Stimulated activated CD8-positive, alpha-beta memory T cell treated with anti-CD3 and anti-CD28 coated beads, Interleukin-15, amount 100 ng/mL, for 48 hours (primary cell): ENCODE measurements around the gene TMX4.
"Not testable (repeated sequence)": the region's sequence is repeated elsewhere in the genome, so short reads cannot be mapped to it uniquely, and the experiment has no call there.

ENCODE experiments used
- DNase-seq, 2 donors: peaks; one replicate each; pipeline ENCODE4 v3.0.0-alpha.2; 2020; ENCODE audit warnings: low read depth in 2 of 2

Gene TMX4, protein sequence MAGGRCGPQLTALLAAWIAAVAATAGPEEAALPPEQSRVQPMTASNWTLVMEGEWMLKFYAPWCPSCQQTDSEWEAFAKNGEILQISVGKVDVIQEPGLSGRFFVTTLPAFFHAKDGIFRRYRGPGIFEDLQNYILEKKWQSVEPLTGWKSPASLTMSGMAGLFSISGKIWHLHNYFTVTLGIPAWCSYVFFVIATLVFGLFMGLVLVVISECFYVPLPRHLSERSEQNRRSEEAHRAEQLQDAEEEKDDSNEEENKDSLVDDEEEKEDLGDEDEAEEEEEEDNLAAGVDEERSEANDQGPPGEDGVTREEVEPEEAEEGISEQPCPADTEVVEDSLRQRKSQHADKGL

DNA sequence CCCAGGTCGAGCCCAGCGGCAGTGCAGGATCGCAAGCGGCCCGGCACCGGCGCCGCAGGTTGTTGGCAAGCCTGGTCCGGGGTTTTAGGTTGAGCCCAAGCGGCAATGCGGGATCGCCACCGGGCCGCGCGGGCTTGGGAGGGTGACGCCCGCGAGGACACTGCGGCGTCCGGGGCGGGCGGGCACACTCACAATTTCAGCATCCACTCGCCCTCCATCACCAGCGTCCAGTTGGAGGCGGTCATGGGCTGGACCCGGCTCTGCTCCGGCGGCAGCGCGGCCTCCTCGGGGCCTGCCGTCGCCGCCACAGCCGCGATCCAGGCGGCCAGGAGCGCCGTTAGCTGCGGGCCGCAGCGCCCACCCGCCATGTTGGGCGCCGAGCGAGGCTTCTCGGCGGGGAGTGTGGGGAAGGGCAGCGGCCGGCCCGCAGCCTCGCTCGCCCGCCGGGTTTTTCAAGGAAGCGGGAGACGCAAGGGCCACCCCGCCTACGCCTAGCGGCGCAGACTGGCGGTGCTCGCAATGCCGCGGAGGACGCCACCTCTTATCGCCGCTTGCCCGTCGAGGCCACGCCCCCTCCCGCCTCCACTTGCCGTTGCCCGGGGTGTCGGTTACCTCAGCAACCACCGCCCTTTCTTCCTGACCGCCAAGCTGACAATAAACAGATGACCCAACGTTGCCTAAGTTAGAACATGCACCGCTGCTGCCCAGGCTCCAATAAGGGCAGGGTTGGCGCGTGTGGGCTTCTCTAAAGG is at the start of gene TMX4:
Gene TMX4 (minus strand): TSS at position 516 of the 752 bp plus-strand sequence. CDS start 148 bp downstream, at position 368.
- peak; percentile 91 to 92 for DNase-seq

DNA sequence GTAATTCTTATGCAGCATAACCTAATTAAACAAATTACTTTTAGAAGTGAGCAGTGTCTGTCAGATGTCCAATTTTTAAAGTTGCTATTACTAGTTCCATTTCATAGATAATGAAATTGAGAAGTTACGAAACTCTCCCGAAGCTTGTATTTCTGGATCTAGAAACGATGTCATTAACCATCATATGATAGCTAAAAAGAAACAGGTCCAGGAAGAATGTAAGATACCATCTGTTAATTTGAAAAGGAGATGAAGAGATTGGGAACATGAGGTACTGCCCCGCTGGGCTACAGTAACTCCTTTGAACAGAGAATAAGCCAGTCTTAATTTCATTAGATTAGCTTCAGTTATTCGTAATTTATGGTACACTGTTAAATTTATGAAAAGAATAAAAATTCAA is 47.5 kb upstream of the TMX4 start:
- DNase-seq = no peak

DNA sequence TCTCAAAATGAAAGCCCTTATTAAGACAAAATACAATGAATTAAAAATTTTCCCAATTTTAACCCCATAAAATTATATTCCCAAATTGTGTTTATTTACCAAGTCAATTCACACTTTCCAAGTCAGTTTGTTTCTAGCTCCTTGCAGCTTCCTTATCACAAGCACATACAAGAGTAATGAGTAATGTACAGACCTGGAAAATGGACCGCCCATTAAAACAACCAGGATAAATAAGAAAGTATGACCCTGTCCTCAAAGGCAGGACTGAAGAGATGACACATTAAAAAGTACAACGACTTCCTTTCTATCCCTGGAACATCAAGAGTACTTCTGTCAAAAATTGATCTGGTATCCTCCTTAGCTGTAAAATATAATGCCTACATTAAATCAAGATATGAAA is 47.1 kb upstream of the TMX4 start:
- no peak for DNase-seq

DNA sequence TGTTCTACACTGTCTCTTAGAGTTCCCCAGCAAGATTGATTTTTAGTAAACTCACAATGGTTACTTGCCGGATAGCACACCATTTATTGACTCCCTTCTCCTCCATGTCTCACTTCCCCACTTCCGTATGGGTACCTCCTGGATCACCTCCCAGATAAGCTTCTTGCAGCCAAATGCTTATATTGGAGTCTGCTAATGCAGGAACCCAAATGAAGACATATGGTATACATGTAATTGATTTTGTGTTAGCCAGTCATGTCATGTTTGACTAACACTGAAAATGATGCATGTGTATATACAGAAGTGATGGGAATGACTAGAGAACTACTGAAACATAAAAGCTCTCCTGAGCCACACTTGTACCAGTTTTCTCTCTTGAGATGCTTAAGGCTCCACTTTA is 46.1 kb upstream of the TMX4 start:
- no peak for DNase-seq

DNA sequence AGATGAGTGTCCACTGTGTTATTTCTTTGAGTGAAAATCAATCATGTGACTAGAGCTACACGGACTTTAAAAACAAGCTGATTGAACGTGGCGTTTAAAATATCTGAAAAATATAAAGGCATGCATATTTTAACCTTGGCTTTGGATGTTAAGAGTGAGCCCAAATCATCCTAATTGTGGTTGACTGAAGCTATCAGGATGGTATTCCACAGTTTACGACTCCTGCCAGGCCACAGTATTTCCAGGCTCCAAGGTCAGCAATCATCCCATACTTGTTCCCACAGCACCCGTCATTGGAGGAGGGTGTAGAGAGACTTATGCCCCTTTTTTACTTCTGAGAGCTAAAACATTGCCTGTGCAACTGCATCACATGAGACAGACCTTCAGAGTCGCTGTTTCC is 43.2 kb upstream of the TMX4 start:
- no peak for DNase-seq

DNA sequence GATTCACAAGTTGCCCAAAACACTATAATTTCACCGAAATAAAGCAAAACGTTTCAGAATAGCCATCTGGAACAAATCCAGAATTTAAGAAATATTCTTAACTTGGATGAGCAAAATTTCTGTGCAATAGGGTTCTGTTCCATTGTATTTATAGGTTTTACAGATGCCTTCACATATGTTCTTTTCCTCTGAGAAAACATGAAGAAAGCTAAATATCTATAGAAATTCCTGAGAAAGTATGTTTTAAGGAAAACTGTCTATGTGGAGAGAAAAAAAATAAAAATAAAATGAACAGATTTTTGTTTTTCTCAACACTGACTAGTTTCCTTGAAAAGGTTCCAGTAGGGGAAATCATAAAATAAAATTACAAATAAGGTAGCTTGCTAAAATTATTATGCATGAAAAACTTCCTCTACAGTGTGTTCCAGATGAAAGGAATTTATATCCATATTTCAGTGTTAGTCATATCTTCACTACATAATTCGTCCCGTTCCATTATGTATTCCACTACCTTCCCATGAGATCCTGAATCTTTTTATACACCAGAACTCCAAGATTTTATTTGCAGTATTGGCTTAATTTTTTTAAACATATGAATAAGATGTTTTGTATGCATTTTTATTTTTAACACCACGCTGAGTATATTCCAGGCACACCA is 42.4 kb upstream of the TMX4 start:
- DNase-seq = no peak

DNA sequence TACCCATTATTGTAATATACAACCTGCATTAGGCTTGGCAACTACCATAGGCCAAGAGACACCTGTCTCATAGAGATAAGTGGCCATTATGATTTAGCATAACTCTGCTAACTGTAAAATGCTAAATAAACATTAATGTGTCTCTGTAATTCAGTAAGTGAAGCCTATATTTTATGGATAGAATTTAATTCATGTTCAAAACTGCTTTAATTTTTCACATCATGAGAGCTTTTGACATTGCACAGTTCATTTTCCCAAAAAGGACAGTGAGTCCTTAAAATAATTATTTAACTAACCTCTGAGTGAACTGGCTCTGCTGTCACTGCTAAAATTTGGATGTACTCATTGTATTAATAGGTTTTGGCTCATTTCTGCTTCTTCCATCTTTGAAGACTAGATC is 41.4 kb upstream of the TMX4 start:
- no peak for DNase-seq

DNA sequence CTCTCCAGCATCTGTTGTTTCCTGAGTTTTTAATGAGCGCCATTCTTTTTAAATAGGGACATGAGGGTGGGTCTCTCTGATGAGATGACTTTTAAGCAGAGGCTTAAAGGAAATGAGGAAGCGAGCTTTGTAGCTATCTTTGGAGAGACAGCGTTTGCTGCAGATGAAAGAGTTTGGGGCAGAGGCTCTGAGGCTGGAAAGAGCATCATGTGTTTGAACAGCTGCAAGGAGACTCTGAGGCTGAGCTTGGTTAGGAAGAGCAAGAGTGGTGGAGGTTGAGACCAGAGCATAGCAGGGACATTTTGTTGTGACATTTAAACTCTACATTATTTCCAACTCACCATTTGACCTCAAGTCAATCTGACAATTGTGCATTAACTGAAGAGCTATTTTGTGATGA is 38.3 kb upstream of the TMX4 start:
- no peak for DNase-seq

DNA sequence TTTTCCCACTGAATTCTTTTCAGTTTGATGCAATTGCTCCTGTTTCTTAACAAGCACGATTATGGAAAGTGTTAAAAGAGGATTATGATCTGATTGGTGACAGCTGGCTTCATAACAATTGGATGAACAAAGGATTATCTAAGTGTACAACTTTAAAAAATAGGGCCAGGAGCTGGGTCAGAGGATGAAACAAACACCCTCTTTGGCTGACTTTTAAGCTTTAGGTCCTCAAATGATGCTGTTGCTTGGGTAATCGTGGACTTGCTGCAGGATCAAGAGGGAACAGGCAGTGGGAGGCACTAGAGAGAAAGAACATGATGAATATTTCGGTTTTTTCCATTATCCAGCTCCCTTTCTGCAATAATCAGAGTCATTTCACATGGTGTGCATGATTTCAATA is 35.5 kb upstream of the TMX4 start:
- DNase-seq = no peak

DNA sequence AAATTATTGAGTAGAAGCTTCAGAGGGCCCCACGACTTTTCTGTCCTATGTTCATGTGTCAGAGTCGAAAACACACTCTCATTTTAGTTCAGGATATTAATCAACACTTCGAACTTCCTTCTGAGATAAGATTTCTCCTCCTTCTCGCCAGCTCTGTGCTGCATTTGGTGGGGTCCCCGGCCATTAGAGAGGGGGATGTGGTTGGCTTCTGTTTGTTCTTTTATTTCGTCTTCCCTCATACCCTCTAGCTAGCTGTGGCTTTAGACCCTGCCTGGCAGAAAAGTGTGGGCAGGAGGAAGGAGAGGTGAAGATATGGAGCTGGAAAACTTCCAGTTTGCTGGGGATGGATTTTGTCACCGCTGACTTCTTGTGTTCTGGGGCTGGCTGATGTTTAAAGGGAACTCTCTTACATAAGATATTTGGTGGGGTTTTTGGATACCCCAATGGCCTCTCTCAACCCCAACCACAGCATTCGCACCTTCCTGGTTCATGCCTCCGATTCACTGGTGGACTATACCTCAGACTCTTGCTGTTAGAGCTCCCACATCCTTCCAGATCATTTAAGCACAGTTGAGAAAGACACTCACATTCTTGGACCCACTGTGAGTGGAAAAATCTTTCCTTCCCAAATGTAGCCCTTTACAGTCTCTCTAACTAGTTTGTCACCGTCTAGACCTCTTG is 30.7 kb upstream of the TMX4 start:
- DNase-seq = no peak

DNA sequence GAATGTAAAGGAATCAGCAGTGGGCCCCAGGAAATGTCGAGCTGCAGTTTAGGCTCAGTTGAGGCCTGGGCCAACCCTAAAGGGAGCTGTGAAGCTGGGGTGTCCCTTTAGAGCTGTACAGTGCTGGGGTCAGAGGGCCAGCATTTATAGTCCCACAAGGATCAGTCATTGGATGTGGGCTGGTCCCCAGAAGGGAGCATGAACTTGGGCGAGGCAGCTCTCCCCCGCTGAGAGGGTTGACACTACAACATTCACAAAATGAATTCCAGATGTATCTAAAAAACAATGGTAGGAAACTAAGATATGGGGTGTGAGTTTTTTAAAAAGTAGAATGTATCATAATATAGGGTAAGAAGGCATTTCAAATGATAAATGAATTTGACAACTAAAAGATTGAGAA is 29.7 kb upstream of the TMX4 start:
- DNase-seq = no peak

DNA sequence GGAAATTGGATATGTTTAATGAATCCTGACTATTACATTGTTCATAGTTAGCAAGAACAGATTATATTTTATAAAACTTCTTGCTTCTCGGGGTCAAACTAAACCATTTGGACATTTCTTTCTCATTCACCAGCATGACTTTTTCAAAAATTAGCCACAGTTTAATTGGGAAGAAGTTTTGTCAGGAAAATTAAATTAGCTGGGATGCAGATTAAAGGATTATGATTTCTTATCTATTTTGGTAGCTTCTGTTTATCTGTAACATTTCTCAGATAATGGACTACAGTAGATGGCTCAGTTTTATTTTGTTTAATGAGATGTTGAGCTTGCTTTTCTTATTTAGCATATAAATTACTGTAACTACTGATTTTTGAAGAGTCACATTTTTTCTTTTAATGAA is 26.4 kb upstream of the TMX4 start:
- no peak for DNase-seq

DNA sequence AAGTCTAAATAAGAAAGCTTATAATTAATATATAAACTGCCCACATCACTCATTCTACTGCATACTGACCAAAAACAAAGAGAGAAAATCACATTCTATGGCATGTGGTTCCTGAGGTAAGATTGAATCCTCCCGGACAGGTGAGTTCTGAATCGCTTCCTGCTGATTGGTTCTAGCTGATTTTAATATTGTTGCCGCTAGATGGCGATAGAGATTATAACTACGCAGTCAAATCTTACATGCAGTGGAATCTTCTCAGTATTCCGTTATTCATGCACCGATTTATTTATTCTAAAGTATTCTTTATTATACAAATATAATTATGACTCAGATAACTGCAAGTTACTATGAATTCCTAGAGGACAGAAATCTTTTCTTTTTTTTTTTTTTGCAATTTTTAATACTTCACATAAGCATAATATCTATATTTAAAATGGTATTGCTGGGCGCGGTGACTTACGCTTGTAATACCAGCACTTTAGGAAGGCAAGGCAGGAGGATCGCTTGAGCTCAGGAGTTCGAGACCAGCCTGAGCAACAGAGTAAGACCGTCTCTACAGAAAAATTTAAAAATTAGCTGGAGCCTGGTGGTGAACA is 24.2 kb upstream of the TMX4 start:
- no peak for DNase-seq

DNA sequence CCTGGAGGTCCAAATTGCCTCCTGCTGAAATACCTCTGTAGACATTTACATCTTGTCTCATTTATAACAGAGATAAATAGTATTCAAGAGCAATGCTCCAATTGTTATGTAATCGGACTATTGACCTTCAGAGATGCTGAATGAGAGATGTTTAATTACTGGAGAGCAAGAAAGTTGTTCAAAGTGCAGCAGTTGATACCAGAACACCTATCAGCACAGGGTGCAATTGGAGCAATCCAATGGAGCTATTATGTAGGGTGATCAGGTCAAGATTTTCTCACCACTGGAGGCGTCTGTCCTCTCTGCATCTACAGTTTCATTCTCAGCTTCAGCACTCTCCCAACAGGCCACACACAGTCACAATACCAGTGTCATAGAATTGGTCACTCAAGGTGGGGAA is 19.5 kb upstream of the TMX4 start:
- no peak for DNase-seq

DNA sequence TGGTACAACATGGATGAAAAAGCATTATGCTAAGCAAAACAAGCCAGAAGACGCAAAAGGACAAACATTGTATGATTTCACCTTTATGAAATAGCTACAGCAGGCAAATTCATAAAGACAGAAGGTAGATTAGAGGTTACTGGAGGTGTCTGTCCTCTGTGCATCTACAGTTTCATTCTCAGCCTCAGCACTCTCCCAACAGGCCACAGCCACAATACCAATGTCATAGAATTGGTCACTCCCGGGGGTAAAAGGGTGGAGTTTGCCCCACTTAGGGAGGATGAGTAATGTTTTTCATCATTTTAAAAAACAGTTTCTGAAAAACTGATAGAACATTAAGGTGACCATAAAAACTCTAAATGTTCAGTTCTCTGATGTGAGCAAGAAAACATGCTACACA is 17.2 kb upstream of the TMX4 start:
- no peak for DNase-seq

DNA sequence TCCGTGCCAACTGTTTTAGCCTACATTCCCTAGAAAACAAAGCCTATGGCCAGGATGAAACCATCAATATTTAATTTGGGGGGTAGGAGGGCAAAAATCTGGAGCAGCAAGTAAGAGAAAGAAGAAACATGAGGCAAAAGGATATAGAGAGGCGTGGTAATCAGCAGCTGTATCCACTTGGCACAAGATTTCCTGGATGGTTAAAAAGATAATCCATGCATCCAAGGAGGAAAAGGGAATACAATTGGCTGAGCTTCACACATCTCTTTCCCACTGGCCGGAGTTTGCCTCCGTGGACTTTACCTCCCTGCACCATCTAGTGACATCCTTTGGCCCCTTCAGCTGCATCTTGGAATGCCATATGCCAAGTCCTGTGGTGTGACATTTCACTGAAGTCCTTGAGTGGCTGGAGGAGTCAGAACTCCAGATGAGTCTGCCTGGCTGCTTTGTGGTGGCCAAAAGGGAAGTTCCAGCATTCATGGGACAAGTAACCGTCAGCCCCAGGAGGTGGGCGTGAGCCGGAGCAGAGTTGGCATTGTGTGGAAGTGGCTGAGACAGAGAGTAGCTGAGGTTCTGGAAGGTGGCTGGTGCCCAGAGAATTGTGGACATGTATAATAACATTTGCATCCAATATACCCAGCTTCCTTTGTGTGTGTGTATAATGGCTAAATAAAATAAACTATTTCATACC is 13.7 kb upstream of the TMX4 start:
- no peak for DNase-seq

DNA sequence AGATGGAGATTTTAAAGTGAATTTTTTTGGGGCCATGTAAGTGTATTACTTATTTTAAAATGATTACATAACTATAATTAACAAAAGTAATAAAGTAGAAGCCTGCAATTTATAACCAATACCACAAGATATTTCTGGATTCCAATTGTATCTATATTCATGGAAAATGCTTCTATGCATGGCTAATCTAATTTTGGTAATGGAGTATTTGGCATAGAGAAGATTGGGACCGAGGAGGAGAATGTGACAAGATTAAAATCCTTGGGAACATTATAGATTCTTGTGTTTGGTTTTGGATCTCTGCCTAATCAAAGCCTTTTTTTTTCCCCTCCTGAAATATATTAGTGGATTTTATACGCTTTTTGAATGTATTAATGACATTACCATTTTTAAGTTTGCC is 12.9 kb upstream of the TMX4 start:
- no peak for DNase-seq

DNA sequence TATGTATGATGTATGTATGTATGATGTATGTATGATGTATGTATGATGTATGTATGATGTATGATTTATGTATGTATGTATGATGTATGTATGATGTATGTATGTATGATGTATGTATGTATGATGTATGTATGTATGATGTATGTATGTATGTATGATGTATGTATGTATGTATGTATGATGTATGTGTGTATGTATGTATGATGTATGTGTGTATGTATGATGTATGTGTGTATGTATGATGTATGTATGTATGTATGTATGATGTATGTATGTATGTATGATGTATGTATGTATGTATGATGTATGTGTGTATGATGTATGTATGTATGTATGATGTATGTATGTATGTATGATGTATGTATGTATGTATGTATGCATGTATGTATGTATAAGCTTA is 12.0 kb upstream of the TMX4 start:
- DNase-seq = not testable (repeated sequence)

DNA sequence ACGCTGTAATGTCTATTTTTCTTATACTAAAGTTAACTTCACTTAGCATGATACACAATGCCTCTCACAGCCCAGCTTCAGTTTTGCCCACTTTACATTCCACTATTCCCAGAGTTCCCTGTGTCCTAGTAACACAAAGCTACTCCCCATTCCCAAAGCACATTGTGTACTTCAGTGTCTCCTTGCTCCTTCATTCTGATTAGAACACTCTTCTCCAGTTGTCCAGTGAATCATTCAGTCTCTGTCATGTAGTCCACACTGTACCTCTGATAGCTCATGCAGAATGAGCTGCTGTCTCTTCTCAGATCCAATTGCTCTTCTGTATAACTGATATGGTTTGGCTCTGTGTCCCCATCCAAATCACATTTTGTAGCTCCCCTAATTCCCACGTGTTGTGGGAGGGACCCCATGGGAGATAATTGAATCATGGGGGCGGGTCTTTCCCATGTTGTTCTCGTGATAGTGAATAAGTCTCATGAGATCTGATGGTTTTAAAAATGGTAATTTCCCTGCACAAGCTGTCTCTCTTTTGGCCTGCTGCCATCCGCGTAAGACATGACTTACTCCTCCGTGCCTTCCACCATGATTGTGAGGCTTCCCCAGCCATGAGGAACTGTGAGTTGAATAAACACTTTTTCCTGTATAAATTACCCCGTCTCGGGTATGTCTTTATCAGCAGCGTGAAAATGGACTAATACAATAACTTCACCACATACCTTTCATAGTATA is 2.1 kb upstream of the TMX4 start:
- DNase-seq = no peak

DNA sequence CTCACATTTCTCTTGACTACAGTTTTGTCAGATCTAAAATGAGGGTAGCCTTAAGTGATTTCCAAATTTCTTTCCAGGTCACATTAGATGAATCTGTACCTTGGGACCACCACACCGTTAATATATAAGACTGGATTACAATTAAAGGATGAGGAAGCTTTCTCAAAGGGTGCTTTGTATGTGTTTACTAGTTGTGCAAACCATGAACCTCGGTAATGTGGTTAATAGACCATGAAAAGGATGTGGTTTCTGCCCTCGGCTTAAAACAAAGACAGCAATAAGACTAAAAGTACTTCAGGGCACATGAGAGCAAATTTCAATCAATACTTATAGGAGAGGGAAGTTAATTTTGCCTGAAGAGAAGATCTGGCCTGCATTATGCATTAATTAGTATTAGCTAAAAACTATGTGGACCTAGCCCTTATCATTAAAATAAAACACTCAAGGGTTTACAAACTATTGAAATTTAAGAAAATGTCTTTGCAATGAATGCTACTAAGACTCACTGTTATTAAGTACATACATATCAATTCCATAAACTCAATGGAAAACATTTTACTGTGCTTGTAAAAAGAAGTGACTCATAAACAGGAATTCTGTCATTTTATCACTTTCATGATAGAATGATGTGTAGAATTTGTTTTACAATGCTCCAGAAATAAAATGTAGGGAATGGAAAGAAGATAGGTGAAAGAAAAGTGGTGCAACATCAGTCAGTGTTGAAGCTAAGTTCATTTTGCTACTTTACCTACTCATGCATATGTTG is 936 bp upstream of the TMX4 start:
- DNase-seq = no peak
